Gastrocnemius medialis (tissue), 4 donors: ENCODE measurements around the gene CEACAM20. TPM values are rescaled to one million over a fixed set of nuclear protein-coding genes. Genes with fewer than 3 reads are reported as not detected.
"Not testable (repeated sequence)": the region's sequence is repeated elsewhere in the genome, so short reads cannot be mapped to it uniquely, and the experiment has no call there.

Experiments used
- ATAC-seq, 2 donors: fragments of 150-250 bp; one replicate each; pipeline ENCODE4 v1.9.1; 2016
- DNase-seq, 2 donors: peaks; one replicate each; pipeline ENCODE4 v3.0.0-alpha.2; 2019
- H3K27ac ChIP-seq, 4 donors: fragments of 200-600 bp; sonication (generic); 1 replicate in 1 of 4; 2 replicates in 3 of 4; pipeline ENCODE4 v1.5.1; 2016 to 2018; ENCODE audit warnings: mild to moderate bottlenecking in 2 of 4, moderate library complexity in 1 of 4
- H3K27me3 ChIP-seq, 3 donors: fragments of 200-600 bp; sonication (generic) in 2 of 3; 1 replicate in 1 of 3; 2 replicates in 2 of 3; pipeline versions ENCODE4 v1.5.1 to v1.6.0; 2016 to 2019; ENCODE audit warnings: mild to moderate bottlenecking in 1 of 3, moderate library complexity in 1 of 3
- H3K36me3 ChIP-seq, 2 donors: fragments of 200-600 bp; sonication (generic) in 1 of 2; one replicate each; pipeline ENCODE4 v1.5.1; 2017 to 2018
- H3K4me1 ChIP-seq, 2 donors: fragments of 200-600 bp; sonication (generic) in 1 of 2; one replicate each; pipeline ENCODE4 v1.5.1; 2016 to 2017; ENCODE audit warnings: mild to moderate bottlenecking in 2 of 2
- H3K4me3 ChIP-seq, 4 donors: fragments of 200-600 bp; sonication (generic) in 3 of 4; 1 replicate in 1 of 4; 2 replicates in 3 of 4; pipeline ENCODE4 v1.5.1; 2016 to 2019; ENCODE audit warnings: mild to moderate bottlenecking in 2 of 4
- H3K9me3 ChIP-seq, 3 donors: fragments of 200-600 bp; sonication (generic) in 2 of 3; 1 replicate in 1 of 3; 2 replicates in 2 of 3; pipeline ENCODE4 v1.5.1; 2016 to 2019
- POLR2A ChIP-seq, 2 donors: fragments of 450-650 bp; IDR thresholded peaks; one replicate each; pipeline ENCODE4 v1.6.1; 2017; ENCODE audit warnings: antibody characterized with exemption in 2 of 2, mild to moderate bottlenecking in 2 of 2, moderate library complexity in 2 of 2
- in situ Hi-C, 4 donors: fragments of 200-750 bp; cut with MboI; loops; one replicate each; pipeline versions ENCODE4 v1.15.0 to v1.8.0; 2017; ENCODE audit warnings: low sequenced_read_pairs in 4 of 4
- intact Hi-C: fragments of 100-400 bp; cut with DNase I; formaldehyde crosslinking; loops from one replicate; pipeline ENCODE4 v1.15.1; 2023; ENCODE audit warnings: low total_unique reads
- total RNA-seq, 4 donors: library from RNA; depleted of rRNA; stranded (reverse); fragments of >200 nt; gene quantifications; one replicate each; pipeline versions ENCODE4 v1.1.0 to v1.2.3, GENCODE V29; 2016
- TF ChIP-seq, protein P1 (sequence below), 5 experiments: fragments of 450-650 bp in 3 of 5; fragments of 200-600 bp in 2 of 5; sonication (generic) in 2 of 5; IDR thresholded peaks in 4 of 5; conservative IDR thresholded peaks in 1 of 5; 1 replicate in 4 of 5; 2 replicates in 1 of 5; pipeline ENCODE4 v1.5.1; 2016 to 2019; ENCODE audit warnings: antibody characterized with exemption in 5 of 5, mild to moderate bottlenecking in 3 of 5, moderate library complexity in 3 of 5

Gene CEACAM20
- total RNA-seq, 4 donors from 2014 or later, result not detected

DNA sequence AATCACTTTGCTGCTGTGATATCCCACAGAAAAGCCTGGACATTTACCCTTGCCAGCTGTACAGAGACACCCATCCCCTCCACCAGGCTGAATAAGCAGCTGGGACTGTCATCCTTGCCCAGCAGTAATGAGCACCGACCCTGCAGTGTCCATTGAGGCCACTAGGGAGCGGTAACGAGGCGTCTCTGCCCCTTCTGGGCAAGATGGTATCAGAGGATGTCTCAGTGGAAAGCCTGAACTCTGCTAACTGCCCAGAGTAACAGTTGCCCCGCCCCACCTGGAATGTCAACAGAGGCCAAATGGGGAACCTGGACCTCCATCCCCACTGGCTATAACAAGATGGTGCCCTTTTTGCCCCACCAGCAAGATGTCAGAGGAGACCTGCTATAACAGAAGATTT, 22.8 kb upstream of the CEACAM20 start:
- TF ChIP-seq, protein P1, sequence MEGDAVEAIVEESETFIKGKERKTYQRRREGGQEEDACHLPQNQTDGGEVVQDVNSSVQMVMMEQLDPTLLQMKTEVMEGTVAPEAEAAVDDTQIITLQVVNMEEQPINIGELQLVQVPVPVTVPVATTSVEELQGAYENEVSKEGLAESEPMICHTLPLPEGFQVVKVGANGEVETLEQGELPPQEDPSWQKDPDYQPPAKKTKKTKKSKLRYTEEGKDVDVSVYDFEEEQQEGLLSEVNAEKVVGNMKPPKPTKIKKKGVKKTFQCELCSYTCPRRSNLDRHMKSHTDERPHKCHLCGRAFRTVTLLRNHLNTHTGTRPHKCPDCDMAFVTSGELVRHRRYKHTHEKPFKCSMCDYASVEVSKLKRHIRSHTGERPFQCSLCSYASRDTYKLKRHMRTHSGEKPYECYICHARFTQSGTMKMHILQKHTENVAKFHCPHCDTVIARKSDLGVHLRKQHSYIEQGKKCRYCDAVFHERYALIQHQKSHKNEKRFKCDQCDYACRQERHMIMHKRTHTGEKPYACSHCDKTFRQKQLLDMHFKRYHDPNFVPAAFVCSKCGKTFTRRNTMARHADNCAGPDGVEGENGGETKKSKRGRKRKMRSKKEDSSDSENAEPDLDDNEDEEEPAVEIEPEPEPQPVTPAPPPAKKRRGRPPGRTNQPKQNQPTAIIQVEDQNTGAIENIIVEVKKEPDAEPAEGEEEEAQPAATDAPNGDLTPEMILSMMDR (IDR thresholded peaks at IDR 0.05 in 4 of 5, conservative IDR thresholded peaks at IDR 0.05 in 1 of 5), result no peak
- TF ChIP-seq POLR2A (IDR thresholded peaks at IDR 0.05), result no peak
- Histone ChIP-seq H3K27ac (no peak overlapping the region), H3K36me3 (no peaks in the 10 kb centered on the region), H3K4me1 (no peaks in the 10 kb centered on the region), H3K9me3 (no peaks in the 10 kb centered on the region), H3K27me3 (no peaks in the 10 kb centered on the region), H3K4me3 (no peak overlapping the region)
- DNase-seq (no peak), ATAC-seq (no peak)
- in situ Hi-C loops, result no loop called here
- intact Hi-C loops, result no loop called here

- in situ Hi-C loops, result no loop called here
- no peak for TF ChIP-seq POLR2A (IDR thresholded peaks at IDR 0.05)
- TF ChIP-seq, protein P1 (IDR thresholded peaks at IDR 0.05 in 4 of 5, conservative IDR thresholded peaks at IDR 0.05 in 1 of 5), result no peak
- ATAC-seq, result no peak
Observed at GRCh38 chr19:44551850-44552249, 22.4 kb upstream of the CEACAM20 start.

DNA sequence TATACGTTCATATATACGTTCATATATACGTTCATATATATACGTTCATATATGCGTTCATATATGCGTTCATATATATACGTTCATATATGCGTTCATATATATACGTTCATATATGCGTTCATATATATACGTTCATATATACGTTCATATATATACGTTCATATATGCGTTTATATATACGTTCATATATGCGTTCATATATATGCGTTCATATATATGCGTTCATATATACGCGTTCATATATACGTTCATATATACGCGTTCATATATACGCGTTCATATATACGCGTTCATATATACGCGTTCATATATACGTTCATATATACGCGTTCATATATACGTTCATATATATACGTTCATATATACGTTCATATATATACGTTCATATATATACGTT, 21.5 kb upstream of the CEACAM20 start:
- H3K9me3 ChIP-seq, H3K36me3 ChIP-seq, H3K4me3 ChIP-seq, DNase-seq, H3K27me3 ChIP-seq, ATAC-seq, in situ Hi-C loops, intact Hi-C loops, H3K4me1 ChIP-seq, H3K27ac ChIP-seq: not testable (repeated sequence)

More at GRCh38 chr19:44551850-44552249, 22.4 kb upstream of the CEACAM20 start:
- intact Hi-C loops, result no loop called here
- DNase-seq, result no peak
- Histone ChIP-seq H3K4me3 (no peak overlapping the region), H3K4me1 (no peaks in the 10 kb centered on the region), H3K36me3 (no peaks in the 10 kb centered on the region), H3K9me3 (no peaks in the 10 kb centered on the region), H3K27ac (no peak overlapping the region), H3K27me3 (no peaks in the 10 kb centered on the region)

GRCh38 chr19:44549507-44549906, 20.0 kb upstream of the CEACAM20 start:
- no peak overlapping the region for H3K4me3 ChIP-seq
- H3K9me3 ChIP-seq, result no peaks in the 10 kb centered on the region
- DNase-seq (no peak), ATAC-seq (no peak)
- no peak overlapping the region for H3K27ac ChIP-seq
- no peaks in the 10 kb centered on the region for H3K4me1 ChIP-seq
- in situ Hi-C loops, result no loop called here
- H3K27me3 ChIP-seq, result no peaks in the 10 kb centered on the region
- H3K36me3 ChIP-seq, result no peaks in the 10 kb centered on the region
- intact Hi-C loops, result no loop called here
- TF ChIP-seq, protein P1 (IDR thresholded peaks at IDR 0.05 in 4 of 5, conservative IDR thresholded peaks at IDR 0.05 in 1 of 5), result no peak
- no peak for TF ChIP-seq POLR2A (IDR thresholded peaks at IDR 0.05)

DNA sequence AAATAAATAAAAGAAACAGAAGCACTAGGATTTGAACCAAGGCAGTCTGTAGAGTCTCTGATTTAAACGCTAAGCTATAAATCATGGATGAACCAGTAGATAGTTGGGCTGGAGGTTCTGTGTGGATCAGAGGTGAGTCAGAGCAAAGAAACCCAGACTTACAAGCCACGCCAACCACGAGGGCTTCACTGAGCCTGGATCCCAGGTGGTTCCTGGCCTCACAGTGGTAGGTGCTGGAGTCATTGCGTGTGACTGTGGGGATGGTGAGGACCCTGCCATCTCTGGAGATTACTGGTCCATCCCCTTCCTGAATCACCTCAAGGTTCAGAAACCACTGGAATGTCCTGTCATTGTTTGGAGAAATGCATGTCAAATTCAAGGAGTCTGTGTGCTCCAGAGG, 19.3 kb upstream of the CEACAM20 start:
- Histone ChIP-seq H3K4me3 (no peak overlapping the region), H3K4me1 (no peaks in the 10 kb centered on the region), H3K36me3 (no peaks in the 10 kb centered on the region), H3K27ac (no peak overlapping the region), H3K27me3 (no peaks in the 10 kb centered on the region), H3K9me3 (no peaks in the 10 kb centered on the region)
- intact Hi-C loops (no loop called here), in situ Hi-C loops (no loop called here)
- DNase-seq (no peak), ATAC-seq (no peak)
- TF ChIP-seq, protein P1 (IDR thresholded peaks at IDR 0.05 in 4 of 5, conservative IDR thresholded peaks at IDR 0.05 in 1 of 5), result no peak
- no peak for TF ChIP-seq POLR2A (IDR thresholded peaks at IDR 0.05)
